Tibial nerve (tissue), 4 donors: ENCODE results near the gene KLHL25.

ENCODE experiments used
- CTCF ChIP-seq, 5 experiments: fragments of 200-600 bp in 3 of 5; fragments of 450-650 bp in 2 of 5; sonication (generic) in 3 of 5; IDR thresholded peaks; one replicate each; pipeline ENCODE4 v1.5.1; 2016 to 2019; ENCODE audit warnings: antibody characterized with exemption in 5 of 5, mild to moderate bottlenecking in 3 of 5, moderate library complexity in 2 of 5
- EP300 ChIP-seq, 2 donors: sonication (generic); formaldehyde crosslinking; IDR thresholded peaks; one replicate each; pipeline ENCODE4 v1.6.1; 2017; ENCODE audit warnings: antibody characterized with exemption in 2 of 2, mild to moderate bottlenecking in 1 of 2
- POLR2A ChIP-seq, 2 donors: fragments of 450-650 bp; IDR thresholded peaks; one replicate each; pipeline ENCODE4 v1.6.1; 2017; ENCODE audit warnings: antibody characterized with exemption in 2 of 2, mild to moderate bottlenecking in 2 of 2, moderate library complexity in 2 of 2

DNA sequence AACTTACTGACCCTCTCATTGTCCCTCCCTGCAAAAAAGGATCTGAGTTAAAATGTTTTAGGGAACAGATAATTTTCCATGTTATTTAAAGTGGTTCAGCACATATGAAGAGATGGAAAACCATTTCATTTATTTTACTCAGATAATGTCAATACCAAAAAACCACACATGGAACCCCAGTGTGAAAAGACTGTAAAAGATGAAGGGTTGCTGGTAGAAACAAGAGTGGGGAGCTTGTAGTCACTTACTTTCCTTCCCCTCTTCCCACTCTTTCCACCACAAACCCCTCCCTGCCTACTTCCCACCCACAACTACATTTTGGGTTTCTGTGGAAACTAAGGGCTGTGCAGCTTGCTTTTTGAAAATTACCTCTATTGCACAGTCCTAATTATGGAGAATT lies 18.5 kb upstream of the KLHL25 start:
- TF ChIP-seq CTCF (IDR thresholded peaks at IDR 0.05) (no peak), EP300 (IDR thresholded peaks at IDR 0.05) (no peak), POLR2A (IDR thresholded peaks at IDR 0.05) (no peak)
